ENCODE results near the gene EHHADH.
"Not testable (repeated sequence)": the region's sequence is repeated elsewhere in the genome, so short reads cannot be mapped to it uniquely, and the experiment has no call there.

EHHADH gene

GRCh38 chr3:185253645-185254410 lies at the start of gene EHHADH:
EHHADH (minus strand) TSS chr3:185254049; CDS start chr3:185254022, 27 bp downstream.
- no peak for DNase-seq (ENCODE audit: low read depth)

GRCh38 chr3:185299918-185300426 lies 46.1 kb upstream of the EHHADH start:
- DNase-seq (ENCODE audit: low read depth) = not testable (repeated sequence)

DNA sequence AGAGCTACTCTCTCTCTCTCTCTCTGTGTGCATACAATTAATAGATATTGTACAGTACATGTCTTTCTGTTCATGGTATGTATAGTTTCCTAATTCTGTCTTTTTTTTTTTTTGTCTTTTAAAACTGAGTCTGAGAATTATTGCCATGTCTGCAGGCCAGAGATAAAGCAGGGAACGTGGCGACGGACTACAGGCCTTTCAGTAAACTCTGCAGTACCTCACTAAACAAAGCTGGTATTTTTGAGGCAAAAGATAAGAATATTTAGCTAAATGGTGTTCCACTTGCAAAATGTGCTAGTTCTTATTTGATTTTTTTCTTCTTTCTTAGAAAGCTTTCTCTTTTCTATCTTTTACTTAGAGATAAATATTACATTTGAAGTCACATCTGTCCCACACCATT lies 44.0 kb upstream of the EHHADH start:
- DNase-seq (ENCODE audit: low read depth) = no peak

DNA sequence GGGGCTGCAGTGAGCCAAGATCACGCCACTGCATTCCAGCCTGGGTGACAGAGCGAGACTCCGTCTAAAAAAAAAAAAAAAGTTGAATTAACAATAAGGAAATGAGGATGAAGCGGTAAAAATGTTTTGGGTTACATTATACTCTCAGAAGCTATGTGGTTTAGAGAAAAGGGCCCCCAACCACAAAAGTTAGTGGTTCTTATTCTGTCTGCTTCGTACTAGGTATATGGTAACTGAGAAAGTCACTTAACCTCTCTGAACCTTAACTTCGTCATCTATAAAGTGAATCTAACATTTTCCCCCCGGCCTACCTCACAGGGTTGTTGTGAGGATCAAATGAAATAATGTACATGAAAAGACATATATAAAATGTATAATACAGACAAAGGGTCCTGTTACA lies 38.4 kb upstream of the EHHADH start:
- DNase-seq (ENCODE audit: low read depth) = no peak

DNA sequence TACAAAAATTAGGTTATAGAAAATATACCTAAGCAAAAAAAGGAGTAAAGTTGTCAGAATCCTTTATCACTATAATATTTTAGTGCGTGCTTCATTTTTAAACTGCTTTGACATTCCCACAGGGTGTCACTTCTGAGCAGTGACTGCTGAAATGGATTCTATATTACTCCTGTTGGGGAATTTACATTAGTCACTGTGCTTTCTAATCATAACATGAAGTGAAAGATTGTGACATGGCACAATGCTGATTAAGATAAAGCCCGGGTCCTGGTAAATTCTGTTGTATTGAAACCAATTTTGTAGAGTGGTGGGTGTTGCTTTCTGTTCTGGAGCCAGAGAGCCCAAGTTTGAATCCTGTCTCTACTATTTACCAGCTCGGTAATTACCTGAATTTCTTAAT lies 36.4 kb upstream of the EHHADH start:
- DNase-seq (ENCODE audit: low read depth) = no peak

DNA sequence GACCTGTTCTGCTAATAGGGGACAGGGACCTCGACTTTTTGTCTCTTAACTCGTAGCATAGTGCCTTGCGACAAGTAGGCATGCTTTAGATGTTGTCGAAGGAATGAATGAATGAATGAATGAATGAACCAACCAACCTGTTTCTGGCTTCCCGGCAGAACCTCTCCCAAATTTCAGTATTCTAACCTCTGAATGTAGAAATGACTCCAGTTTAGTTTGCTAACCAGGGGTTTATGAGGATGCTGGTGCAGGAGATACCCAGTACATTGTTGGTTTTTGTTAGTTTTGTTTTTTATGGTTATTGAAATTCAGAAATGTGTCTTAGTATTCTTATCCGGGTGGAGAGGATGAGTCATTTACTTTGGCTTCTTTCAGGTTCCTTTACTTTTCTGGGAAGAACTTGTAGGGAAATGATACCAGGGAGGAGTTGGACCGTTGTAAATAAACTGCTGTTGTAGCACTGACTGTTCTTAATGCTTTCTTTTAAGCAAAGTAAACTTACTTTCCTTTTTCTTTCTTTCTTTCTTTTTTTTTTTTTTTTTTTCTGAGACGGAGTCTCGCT lies 29.6 kb upstream of the EHHADH start:
- no peak for DNase-seq (ENCODE audit: low read depth)

- DNase-seq (ENCODE audit: low read depth) = peak; percentile 67
These were observed 29.0 kb upstream of the EHHADH start for GRCh38 chr3:185282696-185283373.

DNA sequence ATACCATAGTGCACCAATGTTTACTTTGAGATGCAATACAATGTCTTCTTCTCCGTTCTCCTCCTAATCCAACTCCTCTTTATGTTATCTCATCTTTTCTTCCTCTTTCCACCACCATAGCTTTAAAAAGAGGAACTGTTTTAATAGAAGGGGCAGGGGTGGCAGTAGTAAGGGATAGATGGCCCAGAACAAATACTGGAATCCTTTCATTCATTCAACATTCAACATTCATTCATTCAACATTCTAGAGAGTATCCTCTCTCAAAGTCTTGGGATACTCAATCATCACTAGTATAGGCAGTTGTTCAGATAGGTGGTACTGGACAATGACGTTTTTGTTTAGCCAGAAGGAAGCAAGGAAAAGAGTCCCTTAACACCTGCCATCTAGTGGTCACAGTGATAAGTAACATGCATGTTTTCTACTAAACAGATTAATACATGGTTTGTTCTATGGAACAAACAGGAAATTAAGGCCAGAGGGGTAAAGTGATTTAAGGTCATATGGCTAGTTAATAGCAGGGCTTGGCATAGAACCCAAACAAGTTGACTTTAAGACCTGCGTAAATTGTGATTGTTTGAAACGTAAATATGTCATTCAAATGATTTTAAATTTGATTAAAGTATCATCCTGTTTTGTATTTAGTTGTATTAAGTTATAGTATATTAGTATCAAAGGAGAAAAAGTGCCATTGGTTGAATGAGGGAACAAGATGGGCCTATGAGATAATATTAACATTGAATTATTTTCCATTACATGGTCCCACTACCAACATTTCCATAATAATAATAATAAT lies 26.9 kb upstream of the EHHADH start:
- no peak for DNase-seq (ENCODE audit: low read depth)

- no peak for DNase-seq (ENCODE audit: low read depth)
These were observed 25.8 kb upstream of the EHHADH start for GRCh38 chr3:185279587-185280138.

DNA sequence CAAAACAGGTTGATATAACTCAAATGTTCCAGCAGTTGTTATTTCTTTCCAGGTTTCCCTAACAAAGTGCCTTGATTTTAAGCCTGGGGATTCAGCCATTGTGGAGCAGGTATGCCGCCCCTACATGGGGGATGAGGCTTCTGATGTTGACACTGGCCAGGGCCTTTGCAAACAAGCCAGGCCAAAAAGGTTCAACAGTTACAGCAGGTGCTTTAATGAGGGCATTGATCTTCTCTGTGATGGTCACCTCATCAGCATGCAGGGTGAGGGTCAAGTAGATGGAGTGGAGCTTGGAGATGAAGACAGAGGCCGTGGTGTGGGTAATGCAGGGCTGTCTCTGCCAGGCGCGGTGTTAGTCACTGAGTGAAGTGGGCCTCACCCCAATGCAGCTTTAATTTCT lies 22.6 kb upstream of the EHHADH start:
- no peak for DNase-seq (ENCODE audit: low read depth)

- DNase-seq (ENCODE audit: low read depth) = no peak
These were observed 18.2 kb upstream of the EHHADH start for GRCh38 chr3:185272033-185272432.

DNA sequence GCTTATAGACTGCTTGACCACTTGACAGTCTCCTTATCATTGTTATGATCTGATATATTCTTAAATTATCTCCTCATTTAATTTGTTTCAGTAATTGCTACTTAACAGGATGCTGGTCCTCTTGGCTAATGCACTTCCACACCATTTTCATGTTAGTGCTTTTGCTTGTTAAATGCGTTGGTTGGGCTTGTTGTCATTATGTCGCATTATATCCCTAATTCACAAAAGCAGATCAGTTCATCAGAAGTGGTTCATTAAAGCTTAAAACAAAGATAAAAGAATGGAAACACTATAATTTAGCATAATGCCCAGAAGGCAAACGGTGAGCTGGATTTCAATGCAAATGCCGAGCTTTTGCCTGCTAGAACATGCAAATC lies 17.1 kb upstream of the EHHADH start:
- DNase-seq (ENCODE audit: low read depth) = no peak

DNA sequence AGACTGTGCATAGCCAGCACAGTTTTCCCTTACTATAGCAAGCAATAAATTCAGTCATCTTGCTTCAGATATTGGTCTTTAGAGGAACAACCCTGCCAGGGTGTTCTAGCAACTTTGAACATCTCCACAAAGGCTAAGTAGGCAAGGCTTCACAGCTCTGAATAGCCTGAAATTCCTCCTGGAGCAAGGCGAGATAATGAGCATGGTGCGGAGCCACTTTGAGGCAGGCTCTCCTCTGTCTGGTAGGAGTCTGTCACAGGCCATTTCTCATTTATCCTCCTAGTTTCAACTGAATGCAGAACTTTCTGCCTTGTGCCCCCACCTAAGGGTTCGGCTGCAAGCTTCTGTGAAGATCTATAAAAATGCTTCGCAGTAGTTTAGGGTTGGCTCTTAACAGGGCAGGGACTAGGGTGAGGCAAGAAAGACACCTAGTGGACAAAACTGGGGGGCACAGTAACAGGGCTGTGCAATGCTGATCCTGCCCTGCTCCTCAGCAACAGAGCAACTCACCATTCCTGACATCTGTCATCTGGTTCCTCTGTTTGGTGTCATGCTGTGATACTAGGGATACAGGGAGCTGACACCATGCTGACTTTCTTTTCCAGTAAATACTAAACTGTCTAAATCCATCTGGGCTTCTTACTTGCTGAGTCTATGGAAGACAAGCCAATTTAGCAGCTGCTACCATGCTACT lies 16.6 kb upstream of the EHHADH start:
- no peak for DNase-seq (ENCODE audit: low read depth)

DNA sequence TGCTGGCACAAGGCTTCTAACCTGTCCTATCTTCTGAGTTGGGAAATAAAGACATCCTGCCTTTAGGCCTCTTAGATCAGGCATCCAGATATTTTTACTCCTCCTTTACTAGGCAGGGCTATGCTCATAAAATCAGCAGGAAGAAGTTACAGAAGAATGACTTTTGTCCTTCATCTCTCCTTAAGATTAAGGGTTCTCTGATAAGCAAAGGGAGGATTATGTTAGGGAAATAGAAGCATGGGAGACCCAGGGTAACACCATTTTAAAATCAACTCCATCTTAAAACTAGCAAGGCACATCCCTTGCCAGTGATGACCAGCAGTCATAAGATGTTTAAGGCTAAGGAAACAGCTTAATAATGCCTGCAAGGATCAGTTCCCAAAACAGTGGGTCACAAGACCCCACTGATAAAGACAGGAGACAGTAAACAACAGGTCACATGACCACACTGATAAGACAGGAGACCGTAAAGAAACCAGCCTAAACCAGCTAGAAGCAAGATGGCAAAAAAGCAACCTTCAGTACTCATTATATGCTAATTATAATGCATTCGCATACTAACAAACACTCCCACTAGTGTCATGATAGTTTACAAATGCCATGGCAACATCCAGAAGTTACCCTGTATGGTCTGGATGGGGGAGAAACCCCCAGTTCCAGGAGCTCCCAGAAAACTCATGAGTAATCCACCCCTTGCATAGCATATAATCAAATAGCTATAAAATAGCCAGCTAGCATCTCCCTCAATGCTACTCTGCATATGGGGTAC lies 14.5 kb upstream of the EHHADH start:
- no peak for DNase-seq (ENCODE audit: low read depth)

GRCh38 chr3:185267193-185267592 lies 13.3 kb upstream of the EHHADH start:
- DNase-seq (ENCODE audit: low read depth) = no peak

- DNase-seq (ENCODE audit: low read depth) = no peak
These were observed 11.2 kb upstream of the EHHADH start for GRCh38 chr3:185264849-185265553.

- DNase-seq (ENCODE audit: low read depth) = no peak
These were observed 9.6 kb upstream of the EHHADH start for GRCh38 chr3:185263423-185263822.

DNA sequence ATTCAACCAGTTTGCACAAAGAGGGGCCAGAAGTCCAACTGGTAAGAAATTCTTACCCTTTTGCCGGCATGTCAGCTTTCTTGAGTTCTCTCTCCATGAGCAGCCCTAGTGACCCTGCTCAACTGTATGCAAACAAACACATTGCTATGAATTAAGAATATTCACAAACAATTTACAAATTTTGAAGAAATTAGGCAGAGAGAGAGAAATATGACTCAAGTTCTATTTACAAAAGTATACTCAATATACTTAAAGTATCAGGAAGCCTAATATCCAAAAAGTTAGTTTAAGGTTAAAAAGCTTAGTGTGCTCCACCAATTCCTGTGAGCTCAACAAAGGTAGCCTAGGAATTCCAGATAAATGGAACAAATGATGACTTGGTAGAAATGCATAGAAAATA lies 3.5 kb upstream of the EHHADH start:
- DNase-seq (ENCODE audit: low read depth) = no peak

DNA sequence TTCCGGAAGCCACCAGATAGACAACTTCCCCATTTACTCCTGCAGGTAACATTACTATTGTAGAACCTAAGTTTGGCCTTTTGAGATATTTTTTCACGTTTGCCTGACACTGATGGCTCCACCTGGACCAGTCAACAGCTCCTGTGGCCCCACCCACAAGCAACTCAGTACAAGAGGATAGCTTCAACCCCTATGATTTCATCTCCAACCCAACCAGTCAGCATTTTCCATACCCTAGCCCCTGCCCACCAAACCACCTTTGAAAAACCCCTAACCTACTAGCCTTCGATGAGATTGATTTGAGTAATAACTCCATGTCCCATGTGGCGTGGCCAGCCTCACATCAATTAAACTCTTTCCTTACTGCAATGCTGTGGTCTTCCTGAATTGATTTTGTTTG lies 950 bp upstream of the EHHADH start:
- no peak for DNase-seq (ENCODE audit: low read depth)

- not testable (repeated sequence) for DNase-seq (ENCODE audit: low read depth)
These were observed 716 bp downstream of the EHHADH start for GRCh38 chr3:185253133-185253532.
